HG02623 (cell line): ENCODE results near the gene CTPS2.
A peak's percentile ranks its signal among the peaks of the same experiment; 100 is the strongest.

Experiments
- ATAC-seq: cut with Tn5 transposase; IDR thresholded peaks from one replicate; pipeline ENCODE4 v1.9.1; 2021; ENCODE audit warnings: moderate library complexity; ENCODE audit not compliant: unreplicated experiment

The CTPS2 gene

GRCh38 chrX:16714504-16714903, 2.0 kb upstream of the CTPS2 start:
- no peak for ATAC-seq

- ATAC-seq = peak; percentile 30
Measured at GRCh38 chrX:16711893-16712547, 449 bp downstream of the CTPS2 start.

- no peak for ATAC-seq
Measured at GRCh38 chrX:16711219-16711811, 1.2 kb downstream of the CTPS2 start.

GRCh38 chrX:16708016-16708415, 4.5 kb downstream of the CTPS2 start:
- no peak for ATAC-seq

GRCh38 chrX:16705370-16705769, 7.1 kb downstream of the CTPS2 start:
- ATAC-seq = peak; percentile 18

GRCh38 chrX:16702700-16703599, 9.5 kb downstream of the CTPS2 start:
- ATAC-seq = no peak

GRCh38 chrX:16700734-16701133, 11.7 kb downstream of the CTPS2 start:
- no peak for ATAC-seq

- ATAC-seq = no peak
Measured at GRCh38 chrX:16699389-16699788, 13.1 kb downstream of the CTPS2 start.

GRCh38 chrX:16696956-16697355, 15.5 kb downstream of the CTPS2 start:
- ATAC-seq = no peak

GRCh38 chrX:16695079-16695676, 17.3 kb downstream of the CTPS2 start:
- ATAC-seq = no peak

GRCh38 chrX:16687514-16687913, 25.0 kb downstream of the CTPS2 start:
- no peak for ATAC-seq

- no peak for ATAC-seq
Measured at GRCh38 chrX:16683007-16683664, 29.3 kb downstream of the CTPS2 start.

GRCh38 chrX:16678689-16679088, 33.8 kb downstream of the CTPS2 start:
- no peak for ATAC-seq

GRCh38 chrX:16671005-16671404, 41.5 kb downstream of the CTPS2 start:
- no peak for ATAC-seq

GRCh38 chrX:16666541-16666940, 45.9 kb downstream of the CTPS2 start:
- ATAC-seq = no peak

- no peak for ATAC-seq
Measured at GRCh38 chrX:16665089-16665488, 47.4 kb downstream of the CTPS2 start.

- no peak for ATAC-seq
Measured at GRCh38 chrX:16664626-16665025, 47.8 kb downstream of the CTPS2 start.

GRCh38 chrX:16664074-16664473, 48.4 kb downstream of the CTPS2 start:
- ATAC-seq = no peak

GRCh38 chrX:16662402-16662801, 50.1 kb downstream of the CTPS2 start:
- no peak for ATAC-seq

GRCh38 chrX:16661495-16661894, 51.0 kb downstream of the CTPS2 start:
- no peak for ATAC-seq

GRCh38 chrX:16659321-16659720, 53.1 kb downstream of the CTPS2 start:
- no peak for ATAC-seq
